HG02885 (cell line): ENCODE data around the gene CLEC2D.
"Not testable (repeated sequence)": the region's sequence is repeated elsewhere in the genome, so short reads cannot be mapped to it uniquely, and the experiment has no call there.

ENCODE experiments used
- ATAC-seq: cut with Tn5 transposase; IDR thresholded peaks from one replicate; pipeline ENCODE4 v1.9.1; 2021; ENCODE audit warnings: mild to moderate bottlenecking; ENCODE audit not compliant: unreplicated experiment, poor library complexity

The CLEC2D gene

DNA sequence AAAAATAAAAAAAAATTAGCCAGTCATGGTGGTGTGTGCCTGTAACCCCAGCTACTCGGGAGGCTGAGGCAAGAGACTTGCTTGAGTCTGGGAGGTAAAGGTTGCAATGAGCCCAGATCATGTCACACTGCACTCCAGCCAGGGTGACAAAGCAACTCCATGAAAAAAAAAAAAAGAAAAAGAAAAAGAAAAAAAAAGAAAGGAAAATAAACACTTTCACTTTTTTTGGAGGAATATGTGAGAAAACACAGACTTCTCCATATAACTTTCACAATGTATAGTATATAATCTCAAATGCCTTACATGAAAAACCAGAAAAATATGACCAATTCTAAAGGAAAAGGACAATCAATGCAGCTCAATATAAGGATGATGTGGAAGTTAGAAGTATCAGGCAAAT, 54.5 kb downstream of the CLEC2D start:
- no peak for ATAC-seq

DNA sequence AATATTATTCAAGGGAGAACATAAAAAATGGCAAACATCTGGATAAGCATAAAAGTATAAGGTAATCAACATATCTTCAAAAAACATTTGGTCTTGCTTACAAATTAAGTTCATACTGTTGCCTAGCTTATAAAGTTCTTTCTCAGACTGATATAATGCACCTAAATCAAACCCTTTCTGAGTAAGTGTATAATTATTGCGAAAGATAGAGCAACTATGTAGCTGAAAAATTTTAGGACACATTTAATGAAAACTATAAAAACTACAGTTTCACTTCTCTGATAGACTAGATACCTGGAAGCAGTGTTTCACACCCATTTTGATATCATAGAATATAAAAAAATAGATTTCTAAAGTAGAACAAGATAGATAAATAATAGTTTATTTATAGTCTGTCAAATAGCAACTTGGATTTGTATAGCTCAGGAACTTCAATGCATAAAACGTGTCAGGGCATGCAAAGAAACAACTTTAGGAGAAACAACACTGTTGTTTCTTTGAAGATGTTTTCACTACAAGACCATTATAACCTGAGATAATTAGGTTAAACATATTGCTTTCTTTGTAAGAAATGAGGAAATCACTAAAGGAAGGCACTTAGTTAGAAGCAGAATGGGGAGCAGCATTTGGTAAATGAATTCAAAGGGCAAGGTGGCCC, 55.8 kb downstream of the CLEC2D start:
- no peak for ATAC-seq

DNA sequence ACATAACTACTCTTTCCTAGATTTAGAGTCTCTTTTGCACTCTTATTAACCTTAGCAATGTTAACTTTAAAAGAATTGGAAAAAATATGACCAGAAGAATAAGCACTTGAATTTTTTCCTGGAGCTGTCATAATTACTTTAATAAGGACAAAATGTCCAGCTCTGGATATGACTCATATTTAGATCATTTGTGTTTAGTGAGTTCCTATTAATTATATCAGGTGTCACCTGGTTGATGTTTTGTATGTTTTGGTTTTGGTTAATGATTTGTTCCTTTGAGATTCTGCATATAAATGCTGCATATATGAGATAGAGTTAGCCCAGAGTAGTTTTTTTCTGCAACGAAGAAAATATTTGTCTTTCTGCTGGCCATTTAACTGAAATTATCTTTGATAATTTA, 58.3 kb downstream of the CLEC2D start:
- no peak for ATAC-seq

DNA sequence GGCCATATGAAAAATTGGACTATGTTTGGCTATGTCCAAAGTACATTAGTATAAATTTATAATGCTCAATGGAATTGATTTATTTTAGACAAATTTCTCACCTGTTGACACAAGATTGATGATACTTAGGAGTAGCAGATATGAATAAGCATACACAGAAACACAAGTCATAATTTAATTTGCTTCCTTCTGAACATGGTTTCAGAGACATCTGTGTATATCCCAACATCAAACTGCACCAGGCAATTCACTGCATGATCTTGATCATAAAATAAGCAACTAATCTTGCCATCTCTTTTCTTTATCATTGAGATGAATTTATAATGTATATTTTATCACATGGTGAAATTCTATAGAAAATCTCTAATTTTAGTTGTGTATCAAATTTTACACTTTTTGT, 59.6 kb downstream of the CLEC2D start:
- ATAC-seq, result no peak

DNA sequence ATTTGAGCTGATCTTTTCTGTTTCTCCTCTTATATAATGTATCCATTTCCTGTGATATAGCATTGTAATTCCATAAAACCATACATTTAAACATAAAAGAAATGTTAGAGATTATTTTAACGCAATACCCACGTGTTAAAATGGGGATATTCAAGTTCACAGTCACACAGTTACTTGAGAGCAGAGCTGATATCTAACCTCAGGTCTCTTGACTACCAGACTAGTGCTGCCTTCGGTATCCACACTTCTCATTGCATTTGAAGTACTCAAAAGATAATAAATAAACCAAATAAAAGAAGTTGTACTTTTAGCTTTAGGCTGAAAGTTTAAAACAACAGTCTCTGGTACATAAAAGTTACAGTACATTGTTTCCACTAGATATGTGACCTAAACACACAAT, 60.5 kb downstream of the CLEC2D start:
- ATAC-seq, result peak; percentile 33

DNA sequence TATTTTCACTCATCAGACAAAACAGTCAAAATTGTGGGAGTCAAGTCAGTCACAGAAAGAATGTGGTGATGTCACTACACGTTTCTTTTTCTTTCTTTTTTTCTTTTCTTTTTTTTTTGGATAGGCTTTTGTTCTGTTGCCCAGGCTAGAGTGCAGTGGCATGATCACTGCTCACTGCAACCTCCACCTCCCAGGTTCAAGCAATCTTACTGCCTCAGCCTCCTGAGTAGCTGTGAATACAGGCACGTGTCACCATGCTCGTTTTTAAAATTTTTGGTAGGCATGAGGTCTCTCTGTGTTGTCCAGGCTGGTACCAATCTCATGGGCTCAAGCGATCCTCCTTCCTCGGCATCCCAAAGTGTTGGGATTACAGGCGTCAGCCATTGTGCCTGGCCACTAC, 61.1 kb downstream of the CLEC2D start:
- ATAC-seq, result no peak

DNA sequence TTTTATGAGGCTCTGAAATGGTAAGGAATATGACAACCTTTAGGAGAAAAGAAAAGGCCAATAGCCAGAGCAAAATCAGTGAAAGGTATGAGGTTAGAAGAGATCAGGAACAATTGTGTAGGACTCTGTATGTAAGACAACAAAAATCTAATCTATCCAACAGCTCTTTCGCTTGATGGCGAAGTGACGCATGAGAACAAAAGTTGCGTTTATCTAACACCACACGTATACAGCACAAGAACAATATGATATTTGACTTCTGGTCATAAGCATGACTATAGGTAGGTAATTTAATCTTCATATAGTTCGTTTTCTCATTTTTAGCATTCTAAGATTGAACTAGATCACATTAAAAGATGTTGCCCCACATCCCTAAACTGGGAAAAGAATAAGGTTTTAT, 61.9 kb downstream of the CLEC2D start:
- no peak for ATAC-seq

DNA sequence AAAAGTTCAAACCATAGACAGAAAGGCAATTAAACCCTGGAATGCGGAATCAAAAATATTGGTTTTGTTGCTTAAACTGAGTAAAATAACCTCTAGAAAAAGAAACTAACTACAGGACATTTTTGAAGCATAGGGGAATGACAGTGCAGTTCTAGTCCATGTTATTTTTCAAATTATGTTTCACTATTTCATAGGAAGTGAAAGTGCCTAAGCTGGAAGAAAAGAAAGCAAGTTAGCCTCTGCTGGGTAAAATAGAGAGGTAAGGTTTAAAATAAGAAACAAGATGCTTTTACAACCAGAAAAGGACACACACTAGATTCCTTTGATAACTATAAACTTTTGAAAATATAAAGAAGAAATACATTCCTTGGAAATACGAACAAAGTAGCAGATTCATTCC, 62.3 kb downstream of the CLEC2D start:
- peak; percentile 52 for ATAC-seq

DNA sequence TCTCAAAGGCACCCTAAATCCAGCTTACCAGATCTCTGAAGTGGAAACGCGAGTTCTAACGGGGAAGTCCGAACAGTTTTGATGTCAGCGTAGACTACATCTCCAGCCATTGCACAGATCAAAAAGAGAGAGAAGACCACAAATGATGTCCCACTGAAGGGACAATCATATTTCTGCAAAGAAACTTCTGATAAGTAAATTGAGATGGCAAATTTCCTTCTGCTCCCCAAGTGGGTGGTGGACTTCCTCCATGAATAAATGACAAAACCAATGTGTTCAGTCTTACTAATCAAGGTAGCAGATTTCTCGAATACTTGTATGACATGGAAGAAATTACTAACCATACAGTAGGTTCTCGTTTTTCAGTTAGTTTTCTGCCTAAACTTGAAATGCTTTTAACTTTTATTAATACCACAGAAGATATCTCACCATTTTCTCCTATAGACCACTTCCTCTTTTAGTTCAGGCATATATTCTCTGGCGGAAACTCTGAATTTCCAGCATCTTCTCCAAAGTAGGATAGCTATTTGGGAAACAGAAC, 63.5 kb downstream of the CLEC2D start, which contains the start of gene CLECL1:
Gene CLECL1, minus strand, starts transcription at position 177 of the 541 bp plus-strand sequence.
- ATAC-seq, result peak; percentile 44

DNA sequence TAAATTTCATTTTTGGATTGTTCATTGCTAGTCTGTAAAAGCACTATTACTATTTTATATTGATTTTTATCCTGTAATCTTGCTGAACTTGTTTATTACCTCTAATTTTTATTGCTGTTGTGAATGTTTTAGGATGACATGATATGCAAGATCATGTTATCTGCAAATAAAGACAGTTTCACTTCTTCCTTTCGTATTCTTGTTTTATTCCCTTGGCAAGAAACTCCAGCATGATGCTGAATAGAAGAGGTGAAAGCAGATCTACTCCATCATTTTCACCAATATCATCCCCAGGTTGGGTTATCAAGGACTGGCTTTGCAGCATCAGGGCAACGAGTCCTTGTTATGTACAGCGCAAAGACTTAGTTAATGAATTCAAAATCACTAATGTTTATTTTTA, 66.1 kb downstream of the CLEC2D start:
- ATAC-seq, result no peak

DNA sequence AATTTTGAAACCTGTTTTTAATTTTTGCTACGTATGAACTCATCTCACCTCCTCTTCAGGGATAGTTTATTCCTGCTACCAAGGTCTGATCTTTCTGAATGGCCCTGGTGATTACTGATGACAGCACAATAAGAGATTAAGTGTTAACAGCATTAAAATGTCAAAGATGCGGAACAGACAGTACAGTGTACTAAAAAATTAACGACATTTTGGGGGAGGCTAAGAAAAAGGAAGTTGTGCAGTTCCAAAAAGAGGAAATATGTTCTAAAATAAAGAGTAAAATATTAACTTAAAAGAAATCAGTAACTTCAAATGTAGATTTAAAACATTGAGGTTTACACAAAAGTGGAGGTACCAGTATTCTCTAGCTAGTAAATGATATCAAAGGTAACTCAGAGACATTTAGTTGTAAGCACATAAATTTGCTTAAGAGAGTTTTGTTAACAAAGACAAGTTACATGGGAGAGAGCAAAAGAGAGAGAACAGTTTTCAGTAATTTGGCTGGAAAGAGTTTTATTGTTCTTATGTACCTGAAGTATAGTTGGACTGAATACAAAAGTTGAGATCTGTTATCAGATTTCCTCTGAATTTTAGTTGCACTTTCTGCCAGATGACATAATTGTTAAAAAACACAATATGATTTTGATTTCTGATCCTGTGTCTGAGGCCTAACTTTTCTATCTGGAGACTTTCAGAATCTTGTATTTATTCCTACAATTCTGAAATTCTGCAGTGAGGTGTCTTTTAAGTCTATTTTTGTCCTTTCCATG, 67.6 kb downstream of the CLEC2D start:
- no peak for ATAC-seq

DNA sequence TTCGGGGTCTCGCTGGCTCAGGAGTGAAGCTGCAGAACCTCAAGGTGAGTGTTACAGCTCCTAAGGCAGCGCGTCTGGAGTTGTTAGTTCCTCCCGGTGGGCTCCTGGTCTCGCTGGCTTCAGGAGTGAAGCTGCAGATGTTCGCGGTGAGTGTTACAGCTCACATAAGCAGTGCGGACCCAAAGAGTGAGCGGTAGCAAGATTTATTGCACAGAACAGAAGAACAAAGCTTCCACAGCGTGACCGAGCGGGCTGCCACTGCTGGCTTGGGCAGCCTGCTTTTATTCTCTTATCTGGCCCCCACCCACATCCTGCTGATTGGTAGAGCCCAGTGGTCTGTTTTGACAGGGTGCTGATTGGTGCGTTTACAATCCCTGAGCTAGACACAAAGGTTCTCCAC, 69.4 kb downstream of the CLEC2D start:
- not testable (repeated sequence) for ATAC-seq

DNA sequence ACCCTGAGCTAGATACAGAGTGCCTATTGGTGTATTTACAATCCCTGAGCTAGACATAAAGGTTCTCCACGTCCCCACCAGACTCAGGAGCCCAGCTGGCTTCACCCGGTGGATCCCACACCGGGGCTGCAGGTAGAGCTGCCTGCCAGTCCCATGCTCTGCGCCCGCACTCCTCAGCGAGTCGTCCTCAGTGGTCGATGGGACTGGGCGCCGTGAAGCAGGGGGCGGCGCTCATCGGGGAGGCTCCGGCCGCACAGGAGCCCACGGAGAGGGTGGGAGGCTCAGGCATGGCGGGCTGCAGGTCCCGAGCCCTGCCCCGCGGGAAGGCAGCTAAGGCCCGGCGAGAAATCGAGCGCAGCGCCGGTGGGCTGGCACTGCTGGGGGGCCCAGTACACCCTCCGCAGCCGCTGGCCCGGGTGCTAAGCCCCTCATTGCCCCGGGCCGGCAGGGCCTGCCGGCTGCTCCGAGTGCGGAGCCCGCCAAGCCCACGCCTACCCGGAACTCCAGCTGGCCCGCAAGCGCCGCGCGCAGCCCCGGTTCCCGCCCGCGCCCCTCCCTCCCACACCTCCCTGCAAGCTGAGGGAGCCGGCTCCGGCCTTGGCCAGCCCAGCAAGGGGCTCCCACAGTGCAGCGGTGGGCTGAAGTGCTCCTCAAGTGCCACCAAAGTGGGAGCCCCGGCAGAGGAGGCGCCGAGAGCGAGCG, 70.0 kb downstream of the CLEC2D start:
- ATAC-seq, result not testable (repeated sequence)

DNA sequence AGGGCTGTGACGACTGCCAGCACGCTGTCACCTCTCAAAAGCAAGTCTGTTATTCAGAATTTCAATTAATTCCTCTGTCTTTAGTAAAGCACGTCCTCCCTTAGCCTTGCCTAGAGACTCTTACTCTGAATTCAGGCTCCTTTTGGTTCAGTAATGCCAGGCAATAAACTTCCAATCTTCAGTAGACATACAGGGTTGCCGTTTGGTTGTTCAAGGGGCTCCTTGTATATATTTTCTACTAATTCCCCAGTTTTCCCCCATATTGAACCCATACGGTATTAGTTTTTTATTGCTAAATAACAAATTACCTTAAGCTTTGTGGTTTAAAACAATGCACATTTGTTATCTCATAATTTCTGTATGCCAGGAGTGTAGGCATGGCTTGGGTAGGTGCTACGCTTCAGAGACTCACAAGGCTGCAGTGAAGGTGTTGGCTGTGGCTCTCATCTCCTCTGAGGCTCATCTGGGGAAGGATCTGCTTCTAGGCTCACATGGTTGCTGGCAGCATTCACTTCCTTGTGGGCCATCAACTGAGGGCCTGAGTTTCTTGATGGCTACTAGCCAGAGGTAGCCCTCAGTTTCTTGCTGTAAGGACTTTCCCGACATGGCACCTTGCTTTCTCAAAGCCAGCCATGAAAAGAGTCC, 70.7 kb downstream of the CLEC2D start:
- ATAC-seq, result no peak

DNA sequence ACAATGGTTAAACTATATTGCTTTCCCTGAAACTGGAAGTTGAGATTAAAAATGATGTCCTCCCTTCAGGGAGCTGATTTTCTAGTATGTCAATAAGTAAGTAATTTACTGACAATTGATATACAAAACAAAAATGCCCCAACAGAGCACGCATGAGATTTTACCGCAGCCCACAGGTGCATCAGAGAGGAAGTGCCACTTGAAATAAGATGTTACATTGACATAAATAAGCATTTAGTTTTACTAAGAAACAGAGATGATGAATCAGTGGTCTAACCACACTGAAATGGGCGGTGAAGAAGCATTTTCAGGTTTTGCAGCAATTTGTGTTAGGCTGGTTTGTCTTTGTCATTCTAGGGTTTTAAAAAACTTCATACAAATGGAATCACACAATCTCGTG, 72.2 kb downstream of the CLEC2D start:
- ATAC-seq, result peak; percentile 89

DNA sequence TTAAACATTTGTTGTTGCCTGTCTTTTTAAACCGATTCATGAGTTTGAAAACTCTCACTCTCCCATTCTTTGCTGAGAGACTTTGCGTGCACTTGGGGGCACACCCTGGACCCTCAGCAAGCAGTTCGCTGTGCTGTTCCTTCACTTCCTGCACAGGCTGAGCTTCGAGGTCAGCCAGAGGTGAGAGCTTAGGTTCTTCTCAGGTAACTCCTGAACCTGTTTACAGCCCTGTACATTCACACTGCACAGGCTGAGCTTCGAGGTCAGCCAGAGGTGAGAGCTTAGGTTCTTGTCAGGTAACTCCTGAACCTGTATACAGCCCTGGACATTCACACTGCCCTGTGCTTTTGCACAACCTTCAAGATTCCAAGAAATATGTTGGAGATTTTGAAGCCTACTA, 73.1 kb downstream of the CLEC2D start:
- no peak for ATAC-seq

DNA sequence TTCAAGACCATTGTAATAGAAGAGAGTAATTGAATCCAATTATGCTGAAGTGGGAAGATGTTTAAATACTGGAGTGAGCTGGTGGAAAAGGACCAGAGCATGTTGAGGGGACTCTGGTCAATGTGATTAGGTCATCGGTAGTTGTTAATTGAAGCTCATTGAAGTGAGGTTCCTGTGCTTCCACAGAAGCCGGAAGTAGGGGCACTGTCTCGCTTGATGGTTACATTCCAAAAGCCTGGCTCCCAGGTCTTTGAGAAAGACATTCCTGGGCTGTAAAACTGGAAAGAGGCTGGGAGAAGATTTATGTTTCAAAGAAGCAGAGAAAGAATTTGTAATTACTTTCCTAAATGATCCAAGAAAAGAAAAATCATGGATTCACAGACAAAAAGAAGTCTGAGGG, 75.7 kb downstream of the CLEC2D start:
- ATAC-seq, result no peak
